HepG2 (cell line): ENCODE results near the gene HSPB2. TPM values are rescaled to one million over a fixed set of nuclear protein-coding genes. Genes with fewer than 3 reads are reported as not detected.

Experiments used
- AHR ChIP-seq: IDR thresholded peaks from 2 replicates; pipeline ENCODE4 v1.6.1; 2018; ENCODE audit warnings: missing genetic modification reagents, missing compliant biosample characterization
- FOXA3 ChIP-seq: IDR thresholded peaks from 2 replicates; pipeline ENCODE4 v1.6.1; 2016; ENCODE audit warnings: missing genetic modification reagents, missing compliant biosample characterization
- GFI1 ChIP-seq: sonication (generic); formaldehyde crosslinking; IDR thresholded peaks from 2 replicates; pipeline ENCODE4 v1.5.0; 2020; ENCODE audit warnings: missing genetic modification reagents, mild to moderate bottlenecking, borderline replicate concordance
- NFYB ChIP-seq: sonication (generic); formaldehyde crosslinking; IDR thresholded peaks from 2 replicates; pipeline ENCODE4 v1.4.0; 2020; ENCODE audit warnings: missing genetic modification reagents
- NFYC ChIP-seq: IDR thresholded peaks from 2 replicates; pipeline ENCODE4 v1.6.1; 2016; ENCODE audit warnings: missing genetic modification reagents, missing compliant biosample characterization
- ONECUT2 ChIP-seq: sonication (generic); formaldehyde crosslinking; IDR thresholded peaks from 2 replicates; pipeline ENCODE4 v1.4.0; 2020; ENCODE audit warnings: missing genetic modification reagents
- SALL1 ChIP-seq: sonication (generic); formaldehyde crosslinking; IDR thresholded peaks from 2 replicates; pipeline ENCODE4 v1.8.0; 2022; ENCODE audit warnings: mild to moderate bottlenecking, missing genetic modification reagents
- SRSF1 ChIP-seq: fragments of 200-400 bp; formaldehyde crosslinking; optimal IDR thresholded peaks from 2 replicates; pipeline ENCODE3; 2017; ENCODE audit warnings: mild to moderate bottlenecking, low read depth, low read length, moderate library complexity
- TRIM24 ChIP-seq: sonication (generic); formaldehyde crosslinking; IDR thresholded peaks from 2 replicates; pipeline ENCODE4 v1.8.0; 2022; ENCODE audit warnings: mild to moderate bottlenecking, missing genetic modification reagents
- YEATS2 ChIP-seq: sonication (generic); formaldehyde crosslinking; IDR thresholded peaks from 2 replicates; pipeline ENCODE4 v1.4.0; 2020; ENCODE audit warnings: missing genetic modification reagents, borderline replicate concordance
- ZBTB21 ChIP-seq: sonication (generic); formaldehyde crosslinking; IDR thresholded peaks from 2 replicates; pipeline ENCODE4 v1.4.0; 2020; ENCODE audit warnings: missing genetic modification reagents
- ZNF605 ChIP-seq: sonication (generic); formaldehyde crosslinking; IDR thresholded peaks from 2 replicates; pipeline ENCODE4 v1.8.0; 2022; ENCODE audit warnings: mild to moderate bottlenecking, missing genetic modification reagents
- ZNF749 ChIP-seq: sonication (generic); formaldehyde crosslinking; IDR thresholded peaks from 2 replicates; pipeline ENCODE4 v1.8.0; 2022; ENCODE audit warnings: mild to moderate bottlenecking, missing genetic modification reagents, moderate library complexity, borderline replicate concordance
- ZNF782 ChIP-seq: sonication (generic); formaldehyde crosslinking; IDR thresholded peaks from 2 replicates; pipeline ENCODE4 v1.4.0; 2020; ENCODE audit warnings: missing genetic modification reagents, mild to moderate bottlenecking, borderline replicate concordance
- polyA plus RNA-seq, 8 experiments: library from polyadenylated mRNA; depleted of rRNA in 3 of 8; stranded (reverse) in 7 of 8; unstranded in 1 of 8; fragments of >200 nt; fragmentation: Illumina TruSeq in 4 of 8; extraction: Trizol in 4 of 8; gene quantifications; 2 replicates each; pipeline versions ENCODE4 v1.2.1 to v1.2.3, GENCODE V29; 2011 to 2016; ENCODE audit warnings: low read depth in 4 of 8, missing spikeins in 1 of 8, mixed read lengths in 1 of 8; ENCODE audit not compliant: insufficient read depth in 1 of 8
- total RNA-seq, 5 experiments: library from RNA; depleted of rRNA; stranded (reverse); fragments of >200 nt; fragmentation: Illumina TruSeq; extraction: Trizol; gene quantifications; 2 replicates each; pipeline ENCODE4 v1.2.3, GENCODE V29; 2016; ENCODE audit warnings: low read depth in 1 of 5
- TF ChIP-seq, protein P1 (sequence below), 2 experiments: fragments of 450-650 bp in 1 of 2; sonication (generic) in 1 of 2; formaldehyde crosslinking; IDR thresholded peaks; 2 replicates each; pipeline versions ENCODE4 v1.5.0 to v1.8.0; 2020 to 2022; ENCODE audit warnings: mild to moderate bottlenecking in 1 of 2, missing genetic modification reagents in 1 of 2
- TF ChIP-seq, protein P2 (sequence below): sonication (generic); formaldehyde crosslinking; IDR thresholded peaks from 2 replicates; pipeline ENCODE4 v1.5.1; 2020; ENCODE audit warnings: mild to moderate bottlenecking, missing genetic modification reagents
- TF ChIP-seq, protein P3 (sequence below): IDR thresholded peaks from 2 replicates; pipeline ENCODE4 v1.6.1; 2016; ENCODE audit warnings: missing genetic modification reagents, missing compliant biosample characterization
- TF ChIP-seq, protein P4 (sequence below): IDR thresholded peaks from 2 replicates; pipeline ENCODE4 v1.6.1; 2016; ENCODE audit warnings: low read depth, control low read depth
- TF ChIP-seq, protein P5 (sequence below): sonication (generic); formaldehyde crosslinking; IDR thresholded peaks from 2 replicates; pipeline ENCODE4 v1.4.0; 2020; ENCODE audit warnings: missing genetic modification reagents, borderline replicate concordance

Gene HSPB2
- total and polyA plus RNA-seq, 2 of the 13 experiments (the other 11 are each of a cell fraction or from before 2014, with no cell fraction given), result 0.04 TPM; not detected in 1

DNA sequence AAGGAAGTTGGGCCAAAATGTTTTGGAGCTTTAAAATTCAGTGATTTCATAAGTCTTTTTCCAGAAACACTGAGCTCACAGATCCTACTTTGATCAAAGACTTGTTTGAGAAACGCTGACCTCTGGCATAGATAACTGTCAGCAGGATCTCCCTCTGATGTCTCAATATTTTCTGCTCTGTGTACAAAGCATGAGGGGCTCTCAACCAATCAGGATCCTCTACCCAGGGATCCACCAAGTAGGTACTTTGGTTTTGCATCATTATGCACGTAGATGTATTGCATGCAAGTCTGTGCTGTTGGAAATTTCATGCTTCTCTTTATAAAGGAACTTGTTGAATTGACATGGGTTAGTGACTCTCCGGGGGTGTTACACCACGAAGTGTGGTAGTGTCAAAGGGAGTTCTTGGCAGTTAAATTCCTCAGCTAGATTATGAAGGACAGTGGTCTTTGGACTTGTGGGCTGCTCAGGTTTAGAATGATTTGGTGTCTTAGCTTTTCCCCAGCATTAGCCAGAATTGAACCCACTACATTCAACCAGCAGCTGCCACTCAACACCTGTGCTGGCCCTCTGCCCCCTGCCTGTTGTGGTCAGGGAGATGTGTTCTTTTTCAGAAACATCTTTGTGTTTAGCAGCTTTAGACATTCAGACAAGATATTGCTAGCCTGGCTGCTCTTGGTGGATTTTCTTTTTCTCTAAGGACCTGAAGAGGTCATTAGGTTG, 22.9 kb downstream of the HSPB2 start (continued):
- TF ChIP-seq, protein P1, sequence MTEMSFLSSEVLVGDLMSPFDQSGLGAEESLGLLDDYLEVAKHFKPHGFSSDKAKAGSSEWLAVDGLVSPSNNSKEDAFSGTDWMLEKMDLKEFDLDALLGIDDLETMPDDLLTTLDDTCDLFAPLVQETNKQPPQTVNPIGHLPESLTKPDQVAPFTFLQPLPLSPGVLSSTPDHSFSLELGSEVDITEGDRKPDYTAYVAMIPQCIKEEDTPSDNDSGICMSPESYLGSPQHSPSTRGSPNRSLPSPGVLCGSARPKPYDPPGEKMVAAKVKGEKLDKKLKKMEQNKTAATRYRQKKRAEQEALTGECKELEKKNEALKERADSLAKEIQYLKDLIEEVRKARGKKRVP (CRISPR knock-in tag; IDR thresholded peaks at IDR 0.05), result peak in 1 of 2 experiments; percentile 63; a peak in 2 of 4 replicates
- TF ChIP-seq NFYB (CRISPR knock-in tag) (peak; percentile 64), ZNF605 (0 out of 2 replicates have a peak, but pooled peaks have one; percentile 29), ZBTB21 (CRISPR knock-in tag) (peak; percentile 58; the same call in 1 of the 2 replicates), TRIM24 (CRISPR knock-in tag) (no peak), ZNF782 (CRISPR knock-in tag) (no peak), GFI1 (CRISPR knock-in tag) (0 out of 2 replicates have a peak, but pooled peaks have one; percentile 63), SRSF1 (no peak), ZNF749 (no peak), ONECUT2 (CRISPR knock-in tag) (no peak), YEATS2 (CRISPR knock-in tag) (peak; percentile 21; the same call in 1 of the 2 replicates), FOXA3 (CRISPR knock-in tag) (peak; percentile 86), NFYC (CRISPR knock-in tag) (peak; percentile 75), SALL1 (CRISPR knock-in tag) (peak; percentile 51; the same call in 1 of the 2 replicates), AHR (CRISPR knock-in tag) (no peak)
- TF ChIP-seq, protein P2, sequence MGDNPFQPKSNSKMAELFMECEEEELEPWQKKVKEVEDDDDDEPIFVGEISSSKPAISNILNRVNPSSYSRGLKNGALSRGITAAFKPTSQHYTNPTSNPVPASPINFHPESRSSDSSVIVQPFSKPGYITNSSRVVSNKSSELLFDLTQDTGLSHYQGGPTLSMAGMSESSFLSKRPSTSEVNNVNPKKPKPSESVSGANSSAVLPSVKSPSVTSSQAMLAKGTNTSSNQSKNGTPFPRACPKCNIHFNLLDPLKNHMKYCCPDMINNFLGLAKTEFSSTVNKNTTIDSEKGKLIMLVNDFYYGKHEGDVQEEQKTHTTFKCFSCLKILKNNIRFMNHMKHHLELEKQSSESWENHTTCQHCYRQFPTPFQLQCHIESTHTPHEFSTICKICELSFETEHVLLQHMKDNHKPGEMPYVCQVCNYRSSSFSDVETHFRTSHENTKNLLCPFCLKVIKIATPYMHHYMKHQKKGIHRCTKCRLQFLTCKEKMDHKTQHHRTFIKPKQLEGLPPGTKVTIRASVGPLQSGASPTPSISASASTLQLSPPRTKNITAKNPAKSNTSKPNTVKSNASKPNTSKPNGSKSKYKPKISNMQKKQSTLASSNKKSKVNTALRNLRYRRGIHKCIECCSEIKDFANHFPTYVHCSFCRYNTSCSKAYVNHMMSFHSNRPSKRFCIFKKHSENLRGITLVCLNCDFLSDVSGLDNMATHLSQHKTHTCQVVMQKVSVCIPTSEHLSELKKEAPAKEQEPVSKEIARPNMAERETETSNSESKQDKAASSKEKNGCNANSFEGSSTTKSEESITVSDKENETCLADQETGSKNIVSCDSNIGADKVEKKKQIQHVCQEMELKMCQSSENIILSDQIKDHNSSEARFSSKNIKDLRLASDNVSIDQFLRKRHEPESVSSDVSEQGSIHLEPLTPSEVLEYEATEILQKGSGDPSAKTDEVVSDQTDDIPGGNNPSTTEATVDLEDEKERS (CRISPR knock-in tag), result 0 out of 2 replicates have a peak, but pooled peaks have one; percentile 22
- TF ChIP-seq, protein P3, sequence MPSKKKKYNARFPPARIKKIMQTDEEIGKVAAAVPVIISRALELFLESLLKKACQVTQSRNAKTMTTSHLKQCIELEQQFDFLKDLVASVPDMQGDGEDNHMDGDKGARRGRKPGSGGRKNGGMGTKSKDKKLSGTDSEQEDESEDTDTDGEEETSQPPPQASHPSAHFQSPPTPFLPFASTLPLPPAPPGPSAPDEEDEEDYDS (CRISPR knock-in tag), result peak; percentile 43; the same call in 1 of the 2 replicates
- TF ChIP-seq, protein P4, sequence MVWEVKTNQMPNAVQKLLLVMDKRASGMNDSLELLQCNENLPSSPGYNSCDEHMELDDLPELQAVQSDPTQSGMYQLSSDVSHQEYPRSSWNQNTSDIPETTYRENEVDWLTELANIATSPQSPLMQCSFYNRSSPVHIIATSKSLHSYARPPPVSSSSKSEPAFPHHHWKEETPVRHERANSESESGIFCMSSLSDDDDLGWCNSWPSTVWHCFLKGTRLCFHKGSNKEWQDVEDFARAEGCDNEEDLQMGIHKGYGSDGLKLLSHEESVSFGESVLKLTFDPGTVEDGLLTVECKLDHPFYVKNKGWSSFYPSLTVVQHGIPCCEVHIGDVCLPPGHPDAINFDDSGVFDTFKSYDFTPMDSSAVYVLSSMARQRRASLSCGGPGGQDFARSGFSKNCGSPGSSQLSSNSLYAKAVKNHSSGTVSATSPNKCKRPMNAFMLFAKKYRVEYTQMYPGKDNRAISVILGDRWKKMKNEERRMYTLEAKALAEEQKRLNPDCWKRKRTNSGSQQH (CRISPR knock-in tag), result no peak
- TF ChIP-seq, protein P5, sequence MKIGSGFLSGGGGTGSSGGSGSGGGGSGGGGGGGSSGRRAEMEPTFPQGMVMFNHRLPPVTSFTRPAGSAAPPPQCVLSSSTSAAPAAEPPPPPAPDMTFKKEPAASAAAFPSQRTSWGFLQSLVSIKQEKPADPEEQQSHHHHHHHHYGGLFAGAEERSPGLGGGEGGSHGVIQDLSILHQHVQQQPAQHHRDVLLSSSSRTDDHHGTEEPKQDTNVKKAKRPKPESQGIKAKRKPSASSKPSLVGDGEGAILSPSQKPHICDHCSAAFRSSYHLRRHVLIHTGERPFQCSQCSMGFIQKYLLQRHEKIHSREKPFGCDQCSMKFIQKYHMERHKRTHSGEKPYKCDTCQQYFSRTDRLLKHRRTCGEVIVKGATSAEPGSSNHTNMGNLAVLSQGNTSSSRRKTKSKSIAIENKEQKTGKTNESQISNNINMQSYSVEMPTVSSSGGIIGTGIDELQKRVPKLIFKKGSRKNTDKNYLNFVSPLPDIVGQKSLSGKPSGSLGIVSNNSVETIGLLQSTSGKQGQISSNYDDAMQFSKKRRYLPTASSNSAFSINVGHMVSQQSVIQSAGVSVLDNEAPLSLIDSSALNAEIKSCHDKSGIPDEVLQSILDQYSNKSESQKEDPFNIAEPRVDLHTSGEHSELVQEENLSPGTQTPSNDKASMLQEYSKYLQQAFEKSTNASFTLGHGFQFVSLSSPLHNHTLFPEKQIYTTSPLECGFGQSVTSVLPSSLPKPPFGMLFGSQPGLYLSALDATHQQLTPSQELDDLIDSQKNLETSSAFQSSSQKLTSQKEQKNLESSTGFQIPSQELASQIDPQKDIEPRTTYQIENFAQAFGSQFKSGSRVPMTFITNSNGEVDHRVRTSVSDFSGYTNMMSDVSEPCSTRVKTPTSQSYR (CRISPR knock-in tag), result no peak
